ENCODE results near the gene PRF1. TPM values are rescaled to one million over a fixed set of nuclear protein-coding genes. Genes with fewer than 3 reads are reported as not detected.

The PRF1 gene
- total RNA-seq, 4 donors from 2014 or later, result 0.26 to 7.3 (median 6.5) TPM

DNA sequence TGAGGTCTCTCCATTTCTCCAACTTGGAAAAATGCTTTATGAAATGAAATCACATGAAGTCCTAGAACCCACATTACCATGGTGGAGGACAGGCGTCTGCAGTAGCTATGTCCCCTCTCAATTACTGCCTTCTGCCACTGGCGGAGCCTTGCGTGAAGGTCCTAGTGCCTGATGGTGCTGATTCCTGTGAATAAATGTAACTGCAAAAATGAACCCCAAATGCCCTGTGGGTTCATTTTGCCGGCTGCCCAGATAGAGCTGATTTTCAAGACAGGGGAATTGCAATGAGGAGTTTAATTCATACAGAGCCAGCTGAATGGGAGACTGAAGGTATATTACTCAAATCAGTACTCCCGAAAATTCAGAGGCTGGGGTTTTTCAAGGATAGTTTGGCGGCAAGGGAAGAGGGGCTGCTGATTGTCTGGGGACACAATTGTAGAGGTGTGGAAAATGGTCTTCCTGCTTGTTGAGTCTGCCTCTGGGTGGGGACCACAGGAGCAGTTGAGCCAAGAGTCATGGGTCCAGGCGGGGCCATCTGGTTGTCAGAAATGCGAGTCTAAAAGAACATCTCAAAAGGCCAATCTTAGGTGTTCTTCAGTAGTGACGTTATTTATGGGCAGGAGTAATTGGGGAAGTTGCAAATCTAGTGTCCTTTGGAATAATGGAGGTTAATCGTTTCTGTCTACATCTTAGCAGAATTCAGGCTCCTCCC lies 13.5 kb downstream of the PRF1 start:
- peaks cover 0 to 26% (median 3%) of the 10 kb centered on the region in 3 donors for H3K4me1 ChIP-seq
- DNase-seq, result no peak
- H3K4me3 ChIP-seq, result no peak overlapping the region
- intact Hi-C loops (cut with DNase I), result no loop called here
- peak overlapping the region in 1 of 4 donors; percentile 25 for H3K27ac ChIP-seq
- no peaks in the 10 kb centered on the region for H3K36me3 ChIP-seq
- 73% methylated on average over 8 to 9 of the region's 10 CpGs for WGBS, 2 donors
- TF ChIP-seq, protein P1, sequence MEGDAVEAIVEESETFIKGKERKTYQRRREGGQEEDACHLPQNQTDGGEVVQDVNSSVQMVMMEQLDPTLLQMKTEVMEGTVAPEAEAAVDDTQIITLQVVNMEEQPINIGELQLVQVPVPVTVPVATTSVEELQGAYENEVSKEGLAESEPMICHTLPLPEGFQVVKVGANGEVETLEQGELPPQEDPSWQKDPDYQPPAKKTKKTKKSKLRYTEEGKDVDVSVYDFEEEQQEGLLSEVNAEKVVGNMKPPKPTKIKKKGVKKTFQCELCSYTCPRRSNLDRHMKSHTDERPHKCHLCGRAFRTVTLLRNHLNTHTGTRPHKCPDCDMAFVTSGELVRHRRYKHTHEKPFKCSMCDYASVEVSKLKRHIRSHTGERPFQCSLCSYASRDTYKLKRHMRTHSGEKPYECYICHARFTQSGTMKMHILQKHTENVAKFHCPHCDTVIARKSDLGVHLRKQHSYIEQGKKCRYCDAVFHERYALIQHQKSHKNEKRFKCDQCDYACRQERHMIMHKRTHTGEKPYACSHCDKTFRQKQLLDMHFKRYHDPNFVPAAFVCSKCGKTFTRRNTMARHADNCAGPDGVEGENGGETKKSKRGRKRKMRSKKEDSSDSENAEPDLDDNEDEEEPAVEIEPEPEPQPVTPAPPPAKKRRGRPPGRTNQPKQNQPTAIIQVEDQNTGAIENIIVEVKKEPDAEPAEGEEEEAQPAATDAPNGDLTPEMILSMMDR (IDR thresholded peaks at IDR 0.05), result no peak
- TF ChIP-seq POLR2A (IDR thresholded peaks at IDR 0.05), result no peak
- no peaks in the 10 kb centered on the region for H3K27me3 ChIP-seq
- no peaks in the 10 kb centered on the region for H3K9me3 ChIP-seq

DNA sequence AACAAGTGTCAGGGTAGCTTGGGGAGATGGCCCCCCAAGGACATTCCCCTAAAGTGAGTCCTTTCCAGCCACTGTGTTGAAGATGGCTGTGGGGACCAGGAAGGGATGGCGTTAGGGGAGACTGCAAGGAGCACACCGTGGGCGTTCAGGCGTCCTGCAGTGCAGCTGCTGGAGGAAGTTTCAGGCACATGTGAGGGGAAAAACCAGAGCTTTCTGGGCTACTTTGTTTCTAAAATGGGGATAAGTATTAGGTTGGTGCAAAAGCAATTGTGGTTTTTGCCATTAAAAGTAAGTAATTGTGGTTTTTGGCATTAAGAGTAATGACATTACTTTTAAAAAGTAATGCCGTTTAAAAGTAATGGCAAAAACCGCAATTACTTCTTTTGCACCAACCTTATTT lies 14.3 kb downstream of the PRF1 start:
- DNase-seq, result no peak
- 64 to 69% methylated on average over 6 of the region's 6 CpGs for WGBS, 2 donors
- TF ChIP-seq, protein P1 (IDR thresholded peaks at IDR 0.05), result no peak
- no peak for TF ChIP-seq POLR2A (IDR thresholded peaks at IDR 0.05)

DNA sequence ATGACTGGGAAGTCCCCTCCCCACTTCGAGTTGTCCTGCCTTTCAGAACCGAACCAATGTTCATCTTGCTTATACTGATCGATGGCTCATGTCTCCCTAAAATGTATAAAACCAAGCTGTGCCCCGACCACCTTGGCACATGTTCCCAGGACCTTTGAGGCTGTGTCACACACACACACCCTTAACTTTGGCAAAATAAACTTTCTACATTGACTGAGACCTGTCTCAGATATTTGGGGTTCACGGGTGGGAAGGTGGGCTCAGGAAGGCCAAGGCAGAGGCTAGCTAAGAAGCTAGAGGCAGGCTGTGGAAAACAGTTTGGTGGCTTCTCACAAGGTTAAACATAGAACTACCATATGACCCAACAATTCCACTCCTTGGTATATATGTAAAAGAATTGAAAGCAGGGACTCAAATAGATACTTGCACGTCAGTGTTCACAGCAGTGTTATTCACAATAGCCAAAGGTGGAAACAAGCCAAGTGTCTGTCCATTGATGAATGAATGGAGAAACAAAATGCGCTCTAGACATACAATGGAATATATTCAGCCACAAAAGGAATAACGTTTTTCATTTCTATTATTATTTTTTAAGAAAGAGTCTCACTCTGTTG lies 15.4 kb downstream of the PRF1 start:
- Histone ChIP-seq H3K36me3 (no peaks in the 10 kb centered on the region), H3K4me3 (no peak overlapping the region), H3K9me3 (no peaks in the 10 kb centered on the region), H3K27me3 (no peaks in the 10 kb centered on the region), H3K4me1 (peaks cover 0 to 26% (median 3%) of the 10 kb centered on the region in 3 donors), H3K27ac (no peak overlapping the region)
- no peak for DNase-seq
- intact Hi-C loops (cut with DNase I), result no loop called here
- WGBS, 2 donors, result 68 to 70% methylated on average over 8 of the region's 8 CpGs
- no peak for TF ChIP-seq POLR2A (IDR thresholded peaks at IDR 0.05)
- TF ChIP-seq, protein P1 (IDR thresholded peaks at IDR 0.05), result no peak

More for the DNA sequence above, 14.3 kb downstream of the PRF1 start:
- Histone ChIP-seq H3K4me1 (peaks cover 0 to 26% (median 3%) of the 10 kb centered on the region in 3 donors), H3K9me3 (no peaks in the 10 kb centered on the region), H3K4me3 (no peak overlapping the region), H3K36me3 (no peaks in the 10 kb centered on the region), H3K27ac (no peak overlapping the region), H3K27me3 (no peaks in the 10 kb centered on the region)
- intact Hi-C loops (cut with DNase I), result no loop called here

DNA sequence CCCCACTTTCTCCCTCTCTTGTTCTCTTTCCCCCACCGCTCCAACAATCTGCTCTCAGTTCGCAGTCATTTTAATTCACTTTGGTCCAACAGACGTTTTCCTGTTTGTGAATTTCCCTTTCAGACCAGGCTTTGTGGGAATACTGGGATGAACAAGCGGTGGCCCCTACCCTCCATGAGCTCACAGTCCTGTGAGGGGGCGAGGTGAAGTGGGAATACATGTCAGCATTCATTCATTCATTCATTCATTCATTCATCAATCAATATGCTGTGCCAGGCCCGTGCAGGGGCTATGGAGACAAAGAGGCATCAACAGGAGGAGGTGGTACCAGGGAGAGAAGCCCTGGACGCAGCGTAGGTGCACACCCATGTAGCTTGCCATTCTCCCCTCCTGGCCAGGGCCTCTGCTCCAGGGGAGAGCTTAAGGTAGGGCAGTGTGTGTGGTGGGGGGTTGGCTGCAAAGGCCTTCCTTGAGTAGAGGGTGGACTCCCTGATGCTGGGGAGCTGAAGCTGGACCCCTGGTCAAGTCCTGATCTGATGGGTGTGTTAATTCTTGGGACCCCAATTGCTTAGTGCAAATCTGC lies 16.1 kb downstream of the PRF1 start:
- WGBS, 2 donors, result 71 to 82% methylated on average over 7 to 8 of the region's 8 CpGs
- H3K9me3 ChIP-seq, result no peaks in the 10 kb centered on the region
- DNase-seq, result no peak
- intact Hi-C loops (cut with DNase I), result no loop called here
- no peak overlapping the region for H3K27ac ChIP-seq
- TF ChIP-seq, protein P1 (IDR thresholded peaks at IDR 0.05), result no peak
- no peak for TF ChIP-seq POLR2A (IDR thresholded peaks at IDR 0.05)
- no peak overlapping the region for H3K4me3 ChIP-seq
- H3K4me1 ChIP-seq, result peaks cover 0 to 26% (median 3%) of the 10 kb centered on the region in 3 donors
- no peaks in the 10 kb centered on the region for H3K27me3 ChIP-seq
- no peaks in the 10 kb centered on the region for H3K36me3 ChIP-seq

DNA sequence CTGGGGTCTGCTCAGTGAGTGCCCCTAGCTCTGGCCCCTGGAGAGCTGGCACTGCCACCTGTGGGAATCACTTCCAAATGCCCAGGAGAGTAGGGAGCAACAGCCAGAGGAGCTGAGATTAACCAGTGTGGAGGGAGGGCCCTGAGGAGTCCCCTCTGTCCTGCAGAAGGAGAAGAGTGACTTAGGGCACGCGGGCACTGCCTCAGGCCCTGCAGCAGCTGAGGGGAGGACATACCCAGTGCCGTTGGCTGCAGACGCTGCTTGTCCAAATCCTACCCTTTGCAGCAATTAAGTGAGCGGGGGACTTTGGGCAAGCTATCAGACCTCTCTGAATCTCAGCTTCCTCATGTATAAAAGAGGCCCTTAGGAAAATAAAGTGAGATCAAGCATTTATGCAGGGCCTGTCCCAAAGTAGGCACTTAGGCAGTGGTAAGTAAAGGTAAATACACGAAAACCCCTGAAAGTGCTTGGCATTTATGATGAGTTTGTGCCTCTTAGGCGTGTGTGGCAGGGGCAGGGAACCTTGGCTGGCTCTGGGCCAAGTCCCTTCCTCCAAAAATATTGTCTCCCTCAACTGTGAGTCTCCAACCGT lies 16.9 kb downstream of the PRF1 start:
- 47 to 77% methylated on average over 3 to 6 of the region's 8 CpGs for WGBS, 2 donors
- Histone ChIP-seq H3K4me1 (peaks cover 0 to 26% (median 3%) of the 10 kb centered on the region in 3 donors), H3K4me3 (no peak overlapping the region), H3K36me3 (no peaks in the 10 kb centered on the region), H3K27ac (no peak overlapping the region), H3K9me3 (no peaks in the 10 kb centered on the region), H3K27me3 (no peaks in the 10 kb centered on the region)
- no peak for DNase-seq
- intact Hi-C loops (cut with DNase I), result no loop called here
- no peak for TF ChIP-seq POLR2A (IDR thresholded peaks at IDR 0.05)
- TF ChIP-seq, protein P1 (IDR thresholded peaks at IDR 0.05), result no peak

Data from esophagus squamous epithelium (tissue), 5 donors.